ENCODE results near the gene ODAD4.
"Not testable (repeated sequence)": the region's sequence is repeated elsewhere in the genome, so short reads cannot be mapped to it uniquely, and the experiment has no call there.

The ODAD4 gene

GRCh38 chr17:41914358-41914766 is 16.1 kb upstream of the ODAD4 start:
- no peak for ATAC-seq
- DNase-seq = no peak

GRCh38 chr17:41915020-41915419 is 15.4 kb upstream of the ODAD4 start:
- no peak for DNase-seq
- no peak for ATAC-seq

- DNase-seq (no peak), ATAC-seq (no peak)
Measured at GRCh38 chr17:41915566-41915965, 14.9 kb upstream of the ODAD4 start.

- no peak for ATAC-seq
- DNase-seq = no peak
Measured at GRCh38 chr17:41917192-41917591, 13.2 kb upstream of the ODAD4 start.

GRCh38 chr17:41917679-41918313 is 12.6 kb upstream of the ODAD4 start:
- DNase-seq = peak; percentile 62
- peak; percentile 10 for ATAC-seq

- DNase-seq (peak; percentile 97), ATAC-seq (peak; percentile 98)
Measured at GRCh38 chr17:41918314-41919164, 11.9 kb upstream of the ODAD4 start, which contains the start of gene ACLY. Gene ACLY (minus strand): TSS chr17:41918951. CDS start chr17:41913873, 5,078 bp downstream.

- ATAC-seq (peak; percentile 6), DNase-seq (no peak)
Measured at GRCh38 chr17:41919165-41919817, 11.1 kb upstream of the ODAD4 start.

GRCh38 chr17:41919840-41920579 is 10.4 kb upstream of the ODAD4 start:
- no peak for ATAC-seq
- peak; percentile 6 for DNase-seq

GRCh38 chr17:41920580-41920955 is 9.8 kb upstream of the ODAD4 start:
- DNase-seq (no peak), ATAC-seq (no peak)

- DNase-seq (no peak), ATAC-seq (no peak)
Measured at GRCh38 chr17:41925991-41926590, 4.3 kb upstream of the ODAD4 start.

- peak; percentile 13 for DNase-seq
- ATAC-seq = no peak
Measured at GRCh38 chr17:41928693-41929251, 1.6 kb upstream of the ODAD4 start.

GRCh38 chr17:41930833-41931156 is 378 bp downstream of the ODAD4 start:
- DNase-seq = not testable (repeated sequence)
- ATAC-seq = peak; percentile 25

- not testable (repeated sequence) for DNase-seq, ATAC-seq
Measured at GRCh38 chr17:41931715-41932114, 1.3 kb downstream of the ODAD4 start.

GRCh38 chr17:41932816-41933389 is 2.5 kb downstream of the ODAD4 start:
- DNase-seq = no peak

GRCh38 chr17:41935641-41936040 is 5.2 kb downstream of the ODAD4 start:
- ATAC-seq = no peak
- DNase-seq = no peak

More at GRCh38 chr17:41932816-41933389, 2.5 kb downstream of the ODAD4 start:
- no peak for ATAC-seq

GRCh38 chr17:41937970-41938954 is 7.8 kb downstream of the ODAD4 start:
- DNase-seq = no peak

GRCh38 chr17:41939044-41939692 is 8.8 kb downstream of the ODAD4 start:
- ATAC-seq (no peak), DNase-seq (no peak)

More at GRCh38 chr17:41937970-41938954, 7.8 kb downstream of the ODAD4 start:
- no peak for ATAC-seq

GRCh38 chr17:41939693-41940090 is 9.3 kb downstream of the ODAD4 start:
- ATAC-seq (no peak), DNase-seq (no peak)

- no peak for ATAC-seq
- DNase-seq = no peak
Measured at GRCh38 chr17:41941168-41941567, 10.8 kb downstream of the ODAD4 start.

All from stimulated activated naive CD8-positive, alpha-beta T cell treated with anti-CD3 and anti-CD28 coated beads, Interleukin-15, Interleukin-2, amounts not matched to agents 100 U/mL and 50 U/mL, for 24 hours (primary cell).